AG08395 (cell line): ENCODE results near the gene AP1G2.
A peak's percentile ranks its signal among the peaks of the same experiment; 100 is the strongest.

Experiments
- DNase-seq: peaks from one replicate; pipeline ENCODE4 v3.0.0; 2012; ENCODE audit warnings: mixed read lengths, low spot score

The AP1G2 gene

DNA sequence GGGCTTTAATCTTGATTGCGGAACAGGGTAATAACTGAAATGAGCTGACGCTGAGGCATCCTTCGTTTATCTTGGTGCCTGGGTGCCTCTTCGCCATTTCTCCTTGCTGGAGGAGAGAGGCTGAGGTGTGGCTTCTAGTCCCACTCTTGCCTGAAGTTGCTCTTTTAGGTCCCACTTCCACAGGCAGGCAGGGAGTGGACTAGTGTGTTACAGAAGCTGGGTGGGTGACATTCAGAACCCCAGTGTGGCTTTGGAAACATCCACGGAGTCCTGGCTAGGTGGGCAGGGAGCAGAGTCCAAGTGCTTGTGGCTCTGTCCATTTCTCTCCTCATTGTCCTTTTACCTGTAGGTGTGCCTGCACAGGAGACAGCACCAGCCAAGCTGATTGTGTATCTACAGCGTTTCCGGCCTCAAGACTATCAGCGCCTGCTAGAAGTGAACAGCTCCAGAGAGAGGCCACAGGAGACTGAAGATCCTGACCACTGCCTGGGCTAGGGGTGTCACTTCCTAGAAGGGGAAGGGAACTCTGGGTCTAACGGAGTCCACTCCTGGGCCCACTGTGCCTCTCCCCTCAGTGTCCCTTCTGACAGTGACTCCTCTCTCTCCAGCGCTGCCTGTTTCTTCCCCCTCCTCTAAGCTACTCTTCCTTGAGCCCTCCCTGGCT is 9.1 kb downstream of the AP1G2 start:
- DNase-seq: no peak

DNA sequence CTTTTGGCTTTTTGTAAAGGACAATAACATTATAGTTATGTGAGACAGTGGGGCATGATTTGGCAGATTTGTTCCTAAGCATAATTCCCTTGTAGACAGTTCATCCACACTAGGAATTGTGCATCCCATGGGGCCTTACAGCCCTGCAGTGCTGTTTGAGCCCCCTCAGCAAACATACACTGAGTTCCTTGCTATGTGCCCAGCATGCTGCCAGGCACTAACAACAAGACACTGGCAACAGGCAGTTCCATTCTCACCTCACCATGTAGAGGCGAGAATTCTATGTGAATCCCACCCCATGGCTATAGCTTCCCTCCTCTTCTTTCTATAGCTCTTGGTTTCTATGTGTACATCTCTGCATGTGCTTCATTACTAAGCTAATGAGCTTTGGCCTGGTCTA is 9.6 kb downstream of the AP1G2 start:
- no peak for DNase-seq

DNA sequence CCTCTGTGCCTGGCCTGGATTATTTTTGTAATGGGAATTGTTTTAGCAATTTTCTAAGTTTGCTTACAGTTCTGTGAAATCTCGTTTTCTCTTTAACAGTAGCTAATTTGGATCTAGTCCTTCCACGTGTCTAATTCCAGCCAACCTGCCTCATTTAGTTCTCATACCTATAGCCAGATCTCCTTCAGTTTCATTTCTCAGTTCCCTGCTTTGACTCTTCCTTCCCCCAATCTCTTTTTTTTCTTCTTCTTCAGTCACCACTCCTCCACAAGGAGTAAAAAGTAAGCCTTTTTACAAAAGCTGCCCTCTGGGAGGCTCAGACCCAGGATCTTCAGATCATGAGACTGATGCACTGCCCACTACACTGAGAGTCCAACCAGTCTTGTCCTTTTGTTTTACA is 10.1 kb downstream of the AP1G2 start:
- DNase-seq: no peak

DNA sequence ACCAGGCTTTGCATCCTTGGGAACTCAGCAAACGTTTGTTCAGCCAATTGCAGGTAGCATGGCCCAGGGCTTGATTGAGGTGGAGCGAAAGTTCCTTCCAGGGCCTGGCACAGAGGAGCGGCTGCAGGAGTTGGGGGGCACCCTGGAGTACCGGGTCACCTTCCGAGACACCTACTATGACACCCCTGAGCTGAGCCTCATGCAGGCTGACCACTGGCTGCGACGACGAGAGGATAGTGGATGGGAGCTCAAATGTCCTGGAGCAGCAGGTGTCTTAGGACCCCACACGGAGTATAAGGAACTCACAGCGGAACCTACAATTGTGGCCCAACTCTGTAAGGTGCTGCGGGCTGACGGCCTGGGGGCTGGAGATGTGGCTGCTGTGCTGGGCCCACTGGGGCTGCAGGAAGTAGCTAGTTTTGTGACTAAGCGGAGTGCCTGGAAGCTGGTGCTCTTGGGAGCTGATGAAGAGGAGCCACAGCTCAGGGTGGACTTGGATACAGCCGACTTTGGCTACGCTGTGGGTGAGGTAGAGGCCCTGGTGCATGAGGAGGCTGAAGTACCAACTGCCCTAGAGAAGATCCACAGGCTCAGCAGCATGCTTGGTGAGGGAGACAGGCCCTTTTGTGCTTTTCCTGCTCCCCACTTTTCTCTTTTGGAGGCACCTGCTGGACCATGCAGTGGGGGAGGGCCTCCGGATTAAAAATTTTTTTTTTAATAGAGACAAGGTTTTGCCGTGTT is 10.7 kb downstream of the AP1G2 start:
- no peak for DNase-seq

DNA sequence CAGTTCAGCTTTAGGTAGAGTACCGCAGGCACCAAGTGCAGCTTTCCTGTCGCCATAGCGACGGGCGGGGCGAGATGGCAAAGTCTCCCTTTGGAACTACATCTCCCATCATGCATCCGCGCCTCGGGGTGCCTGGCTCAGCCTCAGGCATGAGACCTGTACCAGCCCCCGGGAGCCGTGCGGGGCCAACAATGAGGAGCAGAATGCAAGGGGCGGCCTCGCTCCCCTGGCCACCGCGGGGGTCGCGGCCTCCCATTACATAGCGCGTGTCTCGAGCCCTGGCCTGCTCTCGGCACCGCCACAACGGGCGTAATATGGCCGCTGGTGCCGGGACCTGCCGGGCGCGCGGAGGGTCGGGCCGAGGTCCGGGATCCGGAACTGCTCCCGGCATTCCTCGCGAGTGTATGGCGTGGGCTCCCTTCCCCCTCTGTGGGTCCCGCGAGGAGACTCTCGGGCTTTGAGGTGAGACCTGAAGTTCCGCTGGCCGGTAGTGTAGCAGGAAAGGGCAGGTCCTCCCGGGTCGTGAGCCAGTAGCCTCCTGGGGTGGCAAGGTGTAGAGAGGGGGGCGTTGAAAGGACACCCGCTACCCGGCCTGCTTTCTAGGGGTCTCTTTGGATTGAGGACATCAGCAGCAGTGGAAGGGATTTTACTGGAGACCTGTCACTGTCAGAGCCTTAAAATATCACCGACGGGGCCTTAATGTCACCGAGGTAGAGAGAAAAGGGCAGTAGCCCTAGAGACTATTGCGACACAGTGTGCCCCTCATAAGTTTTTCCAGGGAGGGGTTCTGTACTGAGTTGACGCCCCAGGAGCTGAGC is 11.5 kb downstream of the AP1G2 start, which contains the start of gene THTPA:
TSS of gene THTPA (plus strand) at position 390 of the 818 bp plus-strand sequence. CDS start 487 bp downstream, outside the sequence.
- peak; percentile 94 for DNase-seq

DNA sequence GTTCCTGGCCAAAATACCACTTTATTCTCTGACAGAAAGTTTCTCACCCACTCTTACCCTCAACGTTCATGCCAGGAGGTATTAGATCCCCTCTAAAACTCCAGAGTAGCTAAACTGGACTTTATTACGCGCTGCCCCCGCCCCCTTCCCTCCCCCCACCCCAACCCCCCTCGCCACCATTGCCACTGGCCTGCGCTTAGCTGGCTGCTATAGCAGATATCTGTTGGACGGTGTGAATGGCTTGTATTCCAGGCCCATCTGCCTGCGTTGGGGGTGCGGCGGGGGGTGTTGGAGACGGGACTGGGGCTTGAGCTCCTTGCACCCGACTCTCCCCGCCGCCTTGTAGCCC is 12.1 kb downstream of the AP1G2 start:
- DNase-seq: no peak

DNA sequence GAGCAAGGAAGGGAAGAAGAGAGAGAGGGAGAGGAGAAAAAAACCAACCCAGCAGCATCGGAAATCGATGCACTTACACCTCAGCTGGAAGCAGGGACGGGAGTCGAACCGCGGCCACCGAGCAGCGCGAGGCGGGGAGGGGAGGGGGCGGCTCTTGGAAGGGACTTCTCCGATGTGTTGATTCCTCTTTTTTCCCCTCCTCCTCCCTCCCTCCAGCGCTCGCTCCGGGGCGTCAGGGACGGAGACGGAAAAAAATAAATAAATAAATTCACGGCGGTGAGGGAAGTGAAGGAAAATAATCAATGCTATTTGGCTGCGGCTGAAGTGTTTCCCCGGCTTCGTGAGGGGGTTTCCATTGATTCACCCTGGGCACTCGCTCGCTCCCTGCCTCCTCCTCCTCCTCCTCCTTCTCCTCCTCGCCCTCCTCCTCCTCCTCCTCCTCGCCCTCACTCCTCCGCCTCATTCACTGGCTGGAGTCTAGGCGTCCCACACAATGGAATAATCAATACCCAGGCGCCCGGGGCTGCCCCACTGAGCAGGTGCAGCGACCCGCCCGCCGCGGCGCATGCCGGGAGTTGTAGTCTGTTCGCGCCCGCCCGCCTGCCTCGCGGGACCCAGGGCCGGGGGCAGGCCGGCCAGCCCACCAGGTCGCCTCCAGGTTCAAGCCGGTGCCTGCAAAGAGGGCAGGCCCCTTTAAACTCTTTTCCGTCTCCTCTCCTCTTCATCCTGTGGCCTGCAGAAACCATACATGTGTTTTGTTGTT is 16.1 kb downstream of the AP1G2 start, which contains the start of gene ZFHX2:
TSS of gene ZFHX2 (minus strand) at position 500 of the 763 bp plus-strand sequence. CDS start 16,440 bp downstream, outside the sequence.
- peak; percentile 53 for DNase-seq

DNA sequence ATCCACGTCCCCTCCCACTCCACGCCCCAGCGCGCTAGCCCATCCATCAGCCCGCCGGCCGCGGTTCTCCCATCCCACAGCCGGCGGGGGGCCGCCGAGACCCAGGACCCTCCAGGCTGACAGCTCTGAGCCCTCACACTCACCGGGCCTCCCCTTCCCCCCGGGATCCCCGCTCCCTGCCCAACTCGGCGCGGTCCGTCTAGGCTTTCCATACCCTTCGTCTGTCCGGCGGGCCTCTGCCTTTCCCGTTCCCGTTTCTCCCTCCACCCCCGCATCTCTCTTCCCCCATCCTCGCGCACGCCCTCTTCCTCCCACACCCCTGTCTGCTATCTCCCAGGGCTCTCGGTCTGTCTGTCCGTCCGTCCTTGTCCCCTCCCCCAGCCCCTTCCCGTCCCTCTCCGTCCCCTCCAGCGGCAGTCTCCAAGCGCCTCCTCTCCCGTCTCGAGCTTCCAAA is 16.8 kb downstream of the AP1G2 start:
- no peak for DNase-seq

DNA sequence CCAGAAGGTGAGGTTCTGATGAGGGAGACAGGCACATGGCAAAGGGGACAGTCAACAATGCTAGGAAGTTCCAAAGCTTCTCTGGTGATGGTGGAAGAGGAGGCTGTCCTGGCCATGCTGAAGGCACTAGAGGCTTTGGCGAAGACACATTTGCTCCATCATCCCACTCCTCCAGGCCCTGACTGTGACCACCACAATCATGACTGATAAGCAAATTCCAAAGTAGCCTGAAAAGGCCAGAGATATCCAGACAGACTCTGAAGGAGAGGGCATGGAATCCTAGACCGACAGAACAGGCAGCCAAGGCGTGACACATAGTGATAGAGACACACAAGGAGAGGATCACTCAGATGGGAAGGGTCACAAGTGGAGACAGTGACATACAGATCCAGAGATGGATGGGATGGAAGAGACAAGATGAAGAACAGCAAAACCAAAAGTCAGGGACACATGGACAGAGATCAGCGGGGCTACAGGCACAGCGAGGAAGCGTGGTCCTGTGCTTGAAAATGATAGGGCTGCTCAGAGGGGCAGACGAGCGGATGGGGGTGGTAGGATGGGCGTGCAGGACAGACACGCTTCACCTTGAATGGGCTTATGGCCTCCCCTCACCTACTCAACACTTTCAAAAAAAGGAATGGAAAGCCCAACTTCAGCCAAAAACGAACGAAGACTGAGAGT is 17.3 kb downstream of the AP1G2 start:
- no peak for DNase-seq

DNA sequence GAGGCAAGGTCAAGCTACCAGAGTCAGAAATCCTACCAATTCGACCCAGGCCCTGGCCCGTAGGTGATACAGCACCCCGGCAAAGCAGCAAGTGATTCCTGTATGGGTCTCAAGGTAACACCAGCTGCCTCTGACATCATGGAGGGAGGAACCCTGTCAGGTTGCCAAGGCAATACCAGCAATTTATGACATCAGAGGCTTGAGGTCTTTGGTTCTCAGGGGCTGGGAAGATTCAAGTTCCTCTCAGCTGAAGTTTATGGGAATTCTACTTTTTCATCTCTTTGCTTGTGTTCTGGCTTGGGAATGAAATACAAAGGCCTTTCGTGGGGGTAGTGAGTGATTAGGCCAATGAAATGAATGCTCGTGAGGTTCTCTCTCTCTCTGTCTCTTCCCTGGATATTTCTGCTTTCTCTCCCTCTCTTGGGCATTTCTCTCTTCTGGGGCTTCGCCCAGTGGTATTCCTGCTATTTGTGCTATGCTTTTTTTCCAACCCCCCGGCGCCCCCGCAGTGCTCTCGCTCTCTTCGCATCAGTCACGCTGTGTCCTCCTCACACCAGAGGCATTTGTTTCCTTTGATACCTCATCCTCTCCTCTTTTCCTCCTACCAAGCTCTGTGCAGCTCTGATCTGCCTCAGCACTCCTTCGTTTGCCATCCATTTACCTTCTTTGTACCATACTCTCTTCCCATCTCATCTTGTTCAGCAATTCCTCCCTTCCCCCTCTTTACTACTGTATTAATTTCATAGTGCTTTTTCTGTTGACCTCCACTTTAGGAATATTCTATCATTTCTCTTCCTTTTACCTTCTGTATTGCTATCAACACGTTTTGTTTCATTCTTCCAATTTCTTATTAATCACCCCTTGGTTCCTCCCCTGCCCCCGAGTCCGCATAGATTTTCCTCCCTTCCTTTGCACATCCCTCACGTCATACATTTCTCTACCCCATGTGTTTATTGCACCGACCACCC is 19.0 kb downstream of the AP1G2 start:
- peak; percentile 21 for DNase-seq

DNA sequence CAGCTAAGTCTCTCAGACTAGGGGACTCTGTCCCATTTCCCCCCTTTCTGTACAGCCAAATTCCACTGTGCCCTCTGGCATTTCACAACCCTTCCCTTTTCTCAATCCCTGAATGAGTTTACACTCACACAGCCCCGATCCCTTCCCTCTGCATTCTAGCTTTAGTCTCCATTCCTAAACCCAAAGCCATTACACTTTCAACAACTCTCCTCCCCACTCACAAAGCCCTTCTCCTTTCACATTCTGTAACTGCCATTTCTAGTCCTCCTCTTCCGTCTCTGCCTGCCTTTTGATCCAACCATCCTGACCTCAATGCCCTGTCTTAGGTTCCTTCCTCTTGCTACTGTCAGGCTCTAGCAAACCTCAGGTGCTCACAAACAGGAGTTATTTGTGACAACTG is 19.7 kb downstream of the AP1G2 start:
- DNase-seq: no peak

DNA sequence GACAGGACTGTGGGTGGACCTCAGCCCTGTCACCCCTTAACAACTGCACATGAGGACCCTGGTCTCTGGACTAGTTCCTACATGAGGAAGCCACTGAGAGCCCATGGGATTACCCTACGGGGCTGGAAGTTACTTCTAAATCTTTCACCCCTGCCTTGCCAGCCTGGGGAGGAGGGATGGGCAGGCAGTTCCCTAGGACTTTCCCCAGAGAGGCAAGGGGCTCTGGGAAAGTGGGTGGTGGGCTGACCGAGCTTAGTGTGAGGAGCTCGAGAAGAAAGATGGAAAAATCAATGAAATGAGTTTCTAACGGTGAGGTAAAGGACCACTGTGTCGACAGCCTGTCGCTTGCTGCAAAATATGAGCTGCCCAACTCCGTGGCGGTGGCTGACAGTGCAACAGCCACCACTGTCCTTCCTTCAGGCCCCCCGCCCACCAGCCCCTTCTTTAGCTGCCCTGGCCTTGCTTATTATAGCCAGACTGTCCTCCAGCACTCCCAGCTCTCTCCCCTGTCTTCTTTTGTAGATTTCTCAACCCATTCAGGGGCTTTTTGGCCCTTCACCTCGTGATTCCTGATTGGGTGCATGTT is 21.0 kb downstream of the AP1G2 start:
- no peak for DNase-seq

DNA sequence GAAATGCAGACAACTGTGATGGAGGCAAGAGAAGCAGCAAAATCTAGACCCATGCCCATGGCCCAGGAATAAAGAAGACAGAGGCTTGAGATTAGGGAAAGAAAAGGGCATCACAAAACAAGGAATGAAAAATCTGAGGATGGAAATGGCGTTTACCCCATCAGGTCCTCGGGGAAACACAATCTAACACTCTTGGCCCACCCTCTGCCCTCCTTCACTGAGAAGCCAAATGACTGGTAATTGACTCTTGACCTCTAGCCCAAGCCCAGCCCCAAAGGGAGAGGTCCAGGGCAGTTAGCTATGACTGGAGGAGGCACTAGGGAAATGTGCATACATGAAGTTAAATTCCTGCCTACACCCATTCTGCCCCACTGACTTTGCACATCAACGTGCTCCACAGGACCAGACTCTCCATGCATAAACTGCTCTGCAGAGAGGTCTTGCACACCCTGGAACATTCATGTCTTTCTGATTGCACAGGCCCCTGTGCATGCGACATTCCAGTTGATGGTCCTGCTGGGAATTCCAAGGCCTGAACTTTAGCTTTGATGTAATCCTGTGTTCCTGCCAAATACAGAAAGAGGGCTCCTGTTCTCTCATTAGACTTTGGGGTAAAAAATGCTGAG is 21.7 kb downstream of the AP1G2 start:
- DNase-seq: no peak

DNA sequence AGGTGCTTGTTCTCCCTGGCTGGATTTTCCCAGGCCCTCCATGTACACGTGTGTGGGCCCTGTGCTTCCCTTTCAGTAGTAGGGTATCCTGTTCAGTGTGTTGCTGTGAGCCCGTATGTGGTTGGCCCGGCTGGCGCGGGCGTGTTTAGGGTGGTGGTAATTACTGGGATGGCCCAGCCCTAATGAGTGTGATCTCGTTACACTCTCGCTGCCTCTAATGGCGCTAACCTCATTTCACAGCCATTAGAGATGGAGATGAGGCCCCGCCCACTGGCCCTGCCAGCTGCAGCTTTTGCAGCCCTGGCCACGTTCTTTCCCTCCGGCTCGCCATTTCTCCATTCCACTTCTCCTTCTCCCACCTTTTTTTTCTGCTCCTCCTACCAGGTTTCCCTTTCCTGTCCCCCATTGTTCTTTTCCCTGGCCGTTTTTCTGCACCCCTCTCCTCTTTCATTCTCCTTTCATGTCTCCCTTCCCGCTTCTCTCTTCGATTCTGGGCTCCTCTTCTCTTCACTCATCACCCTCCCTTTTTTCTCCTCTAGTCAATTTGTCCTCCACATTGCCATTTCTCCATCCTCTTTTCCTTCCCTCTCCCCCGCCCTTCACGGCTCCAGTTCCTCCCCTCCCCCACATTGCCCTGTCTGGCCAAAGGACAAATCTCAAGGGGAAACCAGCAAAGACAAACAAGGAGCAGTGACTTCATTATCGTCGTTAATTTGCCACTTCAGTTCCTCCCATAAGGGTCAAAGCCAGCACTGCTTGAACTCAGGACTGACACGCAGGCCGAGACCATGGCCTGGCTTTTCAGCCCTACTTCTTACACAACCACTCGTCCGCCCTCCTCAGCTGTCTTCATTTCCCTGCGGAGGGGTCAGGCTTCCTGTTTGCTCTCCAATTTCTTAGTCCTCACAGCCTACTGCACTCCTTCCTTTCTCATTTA is 22.8 kb downstream of the AP1G2 start:
- DNase-seq: no peak

DNA sequence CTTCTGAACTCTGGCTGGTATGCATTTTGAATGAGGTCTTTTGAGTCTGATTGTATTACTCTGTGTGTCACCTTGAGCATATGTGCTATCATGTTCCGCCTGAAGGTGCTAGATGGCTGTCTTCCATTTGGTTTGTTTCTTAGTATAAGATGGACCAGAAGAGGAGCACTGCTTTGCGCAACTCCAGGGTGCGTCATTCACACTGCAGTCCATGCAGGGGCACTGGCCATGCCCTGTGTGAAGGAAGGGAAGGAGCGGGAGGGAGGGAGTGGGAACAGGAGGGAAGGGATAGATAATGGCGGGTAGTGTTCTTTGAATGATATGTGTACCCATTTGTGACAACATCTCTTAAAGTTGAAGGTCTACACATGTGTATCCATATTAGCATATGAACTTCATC is 24.2 kb downstream of the AP1G2 start:
- DNase-seq: no peak

DNA sequence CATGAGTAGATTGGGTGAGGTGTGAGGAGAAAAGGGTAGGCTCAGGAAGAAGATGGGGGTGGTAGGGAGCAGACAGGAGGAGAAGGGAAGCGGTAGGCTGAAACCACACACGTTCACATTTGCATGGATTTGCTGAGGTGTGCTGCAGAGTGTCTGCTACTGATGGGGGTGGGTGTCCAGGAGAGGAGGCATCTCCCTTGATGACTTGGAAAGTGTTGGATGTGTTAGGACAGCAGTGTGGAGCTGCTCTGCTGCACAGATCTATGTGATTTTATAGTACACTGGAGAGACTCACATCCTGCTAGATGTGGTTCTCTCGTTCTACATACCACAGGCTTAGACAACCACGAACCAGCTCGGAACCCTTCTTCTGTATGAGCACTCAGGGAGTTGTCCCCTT is 25.3 kb downstream of the AP1G2 start:
- DNase-seq: no peak

DNA sequence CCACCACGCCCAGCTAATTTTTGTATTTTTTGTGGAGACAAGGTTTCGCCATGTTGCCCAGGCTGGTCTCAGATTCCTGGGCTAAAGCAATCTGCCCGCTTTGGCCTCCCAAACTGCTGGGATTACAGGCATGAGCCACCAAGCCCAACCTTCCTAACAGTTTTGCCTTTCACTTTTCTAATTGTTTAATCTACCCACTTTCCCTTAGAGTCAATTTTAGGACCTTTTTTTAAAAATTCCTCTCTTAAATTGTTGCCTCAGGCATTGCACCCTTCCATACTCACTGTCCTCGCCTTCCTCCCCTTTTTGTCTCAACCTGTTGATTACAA is 27.5 kb downstream of the AP1G2 start:
- DNase-seq: no peak
